MM.1S (cell line): ENCODE data around the gene MCCD1.

Experiments used
- DNase-seq: peaks from one replicate; pipeline ENCODE4 v3.0.0-alpha.2; 2015
- H2AFZ ChIP-seq: fragments of 300-600 bp; sonication (generic); 2 replicates; pipeline ENCODE4 v1.6.0; 2016; ENCODE audit warnings: antibody characterized with exemption, low read length
- H3F3A ChIP-seq: fragments of 300-600 bp; sonication (generic); 2 replicates; pipeline ENCODE4 v1.6.1; 2016; ENCODE audit warnings: mild to moderate bottlenecking, antibody characterized with exemption, low read length, moderate library complexity, mixed read lengths; ENCODE audit not compliant: insufficient read depth
- H3K27ac ChIP-seq: fragments of 300-600 bp; sonication (generic); 2 replicates; pipeline ENCODE4 v1.5.1; 2016; ENCODE audit warnings: mild to moderate bottlenecking, low read length
- H3K27me3 ChIP-seq: fragments of 300-600 bp; sonication (generic); replicated peaks from 2 replicates; pipeline ENCODE4 v1.6.0; 2016; ENCODE audit warnings: low read length; ENCODE audit not compliant: insufficient read depth
- H3K36me3 ChIP-seq: fragments of 300-600 bp; sonication (generic); replicated peaks from 2 replicates; pipeline ENCODE4 v1.6.1; 2016; ENCODE audit warnings: mild to moderate bottlenecking, low read length, mixed read lengths; ENCODE audit not compliant: insufficient read depth
- H3K4me1 ChIP-seq: fragments of 300-600 bp; sonication (generic); 2 replicates; pipeline ENCODE4 v1.6.1; 2016; ENCODE audit warnings: low read length, mixed read lengths
- H3K4me2 ChIP-seq: fragments of 300-600 bp; sonication (generic); 2 replicates; pipeline ENCODE4 v1.6.0; 2016; ENCODE audit warnings: low read depth, low read length
- H3K4me3 ChIP-seq: fragments of 300-600 bp; sonication (generic); 2 replicates; pipeline ENCODE4 v1.5.1; 2016; ENCODE audit warnings: low read length, mixed read lengths
- H3K79me2 ChIP-seq: fragments of 300-600 bp; sonication (generic); 2 replicates; pipeline ENCODE4 v1.6.1; 2016; ENCODE audit warnings: mixed run types, low read length, mixed read lengths
- H3K9ac ChIP-seq: fragments of 300-600 bp; sonication (generic); 2 replicates; pipeline ENCODE4 v1.6.1; 2016; ENCODE audit warnings: low read length, mixed read lengths
- H3K9me2 ChIP-seq: fragments of 300-600 bp; sonication (generic); replicated peaks from 2 replicates; pipeline ENCODE4 v1.6.1; 2016; ENCODE audit warnings: mild to moderate bottlenecking, low read length, mixed read lengths; ENCODE audit not compliant: insufficient read depth
- H3K9me3 ChIP-seq: fragments of 300-600 bp; sonication (generic); replicated peaks from 2 replicates; pipeline ENCODE4 v1.6.1; 2016; ENCODE audit warnings: mild to moderate bottlenecking, low read length, mixed read lengths; ENCODE audit not compliant: insufficient read depth
- H4K20me1 ChIP-seq: fragments of 300-600 bp; sonication (generic); 2 replicates; pipeline ENCODE4 v1.6.1; 2016; ENCODE audit warnings: mild to moderate bottlenecking, low read length, moderate library complexity, mixed read lengths; ENCODE audit not compliant: insufficient read depth
- CTCF ChIP-seq: fragments of 300-600 bp; sonication (generic); IDR thresholded peaks from 2 replicates; pipeline ENCODE4 v1.5.1; 2016; ENCODE audit warnings: antibody characterized with exemption, low read length, mixed read lengths
- EZH2 ChIP-seq: fragments of 300-600 bp; sonication (generic); optimal IDR thresholded peaks from 2 replicates; pipeline ENCODE3; 2017; ENCODE audit warnings: low read depth, mild to moderate bottlenecking, antibody characterized with exemption, low read length, mixed read lengths
- EZH2phosphoT487 ChIP-seq: fragments of 300-600 bp; sonication (generic); IDR thresholded peaks from 2 replicates; pipeline ENCODE4 v1.6.1; 2018; ENCODE audit warnings: antibody characterized with exemption, low read length

MCCD1 gene

GRCh38 chr6:31545291-31545690 lies 16.5 kb downstream of the MCCD1 start:
- Histone ChIP-seq H4K20me1 (peaks cover 7% of the 10 kb centered on the region), H3K4me3 (no peak overlapping the region), H3K9me2 (no peaks in the 10 kb centered on the region), H3K4me2 (no peak overlapping the region), H3K9ac (no peak overlapping the region), H3F3A (peaks cover 20% of the 10 kb centered on the region), H3K4me1 (peaks cover 11% of the 10 kb centered on the region), H2AFZ (no peak overlapping the region), H3K9me3 (no peaks in the 10 kb centered on the region), H3K79me2 (peaks cover 33% of the 10 kb centered on the region), H3K27me3 (no peaks in the 10 kb centered on the region), H3K36me3 (peaks cover 2% of the 10 kb centered on the region; the same call in 1 of the 2 replicates), H3K27ac (no peak overlapping the region)
- no peak for TF ChIP-seq EZH2
- TF ChIP-seq EZH2phosphoT487 = no peak
- TF ChIP-seq CTCF = no peak
- no peak for DNase-seq

- Histone ChIP-seq H3K4me1 (peaks cover 9% of the 10 kb centered on the region), H3K27ac (peak within 1 kb of the TSS; percentile 36; the same call in 1 of the 2 replicates), H4K20me1 (no peaks in the 10 kb centered on the region), H3K27me3 (no peaks in the 10 kb centered on the region), H3K9me2 (no peaks in the 10 kb centered on the region), H3K79me2 (peaks cover 22% of the 10 kb centered on the region), H3K9me3 (no peaks in the 10 kb centered on the region), H3K4me3 (peak within 1 kb of the TSS; percentile 57), H3K36me3 (no peaks in the 10 kb centered on the region), H2AFZ (peak within 1 kb of the TSS; percentile 42), H3F3A (peaks cover 16% of the 10 kb centered on the region), H3K4me2 (peak within 1 kb of the TSS; percentile 67), H3K9ac (peak within 1 kb of the TSS; percentile 89)
- peak; percentile 85 for DNase-seq
- TF ChIP-seq EZH2 (no peak), CTCF (peak; percentile 98)
Observed at GRCh38 chr6:31546339-31546957, 17.7 kb downstream of the MCCD1 start, which contains the start of gene ATP6V1G2. Gene ATP6V1G2 (minus strand): TSS chr6:31546608. CDS start chr6:31546559, 49 bp downstream.

- Histone ChIP-seq H3K4me3 (peak within 1 kb of the TSS; percentile 57), H3F3A (0 out of 2 replicates have a peak, but pooled peaks cover 12% of the 10 kb centered on the region), H3K27me3 (no peaks in the 10 kb centered on the region), H3K27ac (peak within 1 kb of the TSS; percentile 36; the same call in 1 of the 2 replicates), H3K9me2 (no peaks in the 10 kb centered on the region), H3K4me2 (peak within 1 kb of the TSS; percentile 67), H4K20me1 (no peaks in the 10 kb centered on the region), H3K4me1 (peaks cover 9% of the 10 kb centered on the region), H3K79me2 (peaks cover 18% of the 10 kb centered on the region), H3K36me3 (no peaks in the 10 kb centered on the region), H3K9ac (peak within 1 kb of the TSS; percentile 89), H3K9me3 (no peaks in the 10 kb centered on the region), H2AFZ (peak within 1 kb of the TSS; percentile 42)
- TF ChIP-seq EZH2 = no peak
- no peak for TF ChIP-seq CTCF
- no peak for TF ChIP-seq EZH2phosphoT487
- DNase-seq = peak; percentile 95
Observed at GRCh38 chr6:31546958-31547726, 18.4 kb downstream of the MCCD1 start, which contains the start of gene NFKBIL1. Gene NFKBIL1 (plus strand): TSS chr6:31547608. CDS start chr6:31547695, 87 bp downstream.
